ENCODE data around the gene NUDT4. TPM values are rescaled to one million over a fixed set of nuclear protein-coding genes. Genes with fewer than 3 reads are reported as not detected.
"Not testable (repeated sequence)": the region's sequence is repeated elsewhere in the genome, so short reads cannot be mapped to it uniquely, and the experiment has no call there.

NUDT4 gene
- polyA plus RNA-seq, 4 donors = 115 to 146 (median 122) TPM

DNA sequence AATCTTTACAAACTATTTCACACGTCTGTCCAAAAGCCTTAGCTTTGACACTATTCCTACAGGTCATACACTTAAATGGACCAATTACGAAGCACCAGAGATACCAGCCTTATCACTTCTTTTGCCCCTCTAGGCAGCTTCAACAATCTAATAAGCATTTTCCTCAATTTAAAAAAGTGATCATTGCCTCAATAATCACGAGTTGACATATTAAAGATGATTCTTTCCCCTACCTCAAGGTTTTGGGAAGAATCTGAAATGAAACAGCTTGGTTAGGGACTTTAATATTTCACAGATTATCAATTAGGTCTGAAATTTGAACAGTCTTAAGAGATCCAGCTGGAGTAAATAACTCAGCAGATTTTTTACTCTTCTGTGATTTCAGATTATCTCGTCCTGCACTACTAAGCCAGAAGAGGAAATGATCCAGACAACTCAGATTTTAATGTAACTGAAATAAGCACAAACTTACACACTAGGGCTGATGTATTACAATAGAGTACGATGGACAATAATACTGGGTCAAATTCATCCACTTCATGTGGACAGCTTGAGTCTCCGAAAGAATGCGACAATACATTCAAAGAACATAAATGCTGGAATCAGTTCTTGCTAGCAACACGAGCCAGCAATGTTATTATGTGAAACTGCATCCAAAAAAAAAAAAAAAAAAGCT, 48.1 kb downstream of the NUDT4 start:
- no peak for DNase-seq (ENCODE audit: low read depth in 4 of 4, low spot score in 2 of 4)

DNA sequence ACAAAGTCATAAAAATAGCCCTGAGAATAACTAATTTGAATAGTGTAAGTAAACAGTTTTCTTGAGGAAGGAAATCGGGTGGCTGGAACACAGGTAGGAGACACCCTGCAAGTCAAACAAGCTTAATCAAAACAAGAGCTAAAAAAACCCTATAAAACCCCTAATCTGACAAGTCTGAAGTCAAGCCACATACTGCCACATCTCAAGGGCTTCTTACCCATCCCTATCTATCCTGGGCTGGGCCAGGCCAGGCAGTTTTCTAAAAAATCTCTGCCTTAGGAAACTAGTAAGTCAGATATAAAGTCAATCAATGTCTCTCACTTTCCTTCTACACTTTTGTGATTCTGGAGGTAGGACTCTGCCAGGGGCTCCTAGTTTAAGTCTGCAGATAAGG, 48.7 kb downstream of the NUDT4 start:
- no peak for DNase-seq (ENCODE audit: low read depth in 4 of 4, low spot score in 2 of 4)

DNA sequence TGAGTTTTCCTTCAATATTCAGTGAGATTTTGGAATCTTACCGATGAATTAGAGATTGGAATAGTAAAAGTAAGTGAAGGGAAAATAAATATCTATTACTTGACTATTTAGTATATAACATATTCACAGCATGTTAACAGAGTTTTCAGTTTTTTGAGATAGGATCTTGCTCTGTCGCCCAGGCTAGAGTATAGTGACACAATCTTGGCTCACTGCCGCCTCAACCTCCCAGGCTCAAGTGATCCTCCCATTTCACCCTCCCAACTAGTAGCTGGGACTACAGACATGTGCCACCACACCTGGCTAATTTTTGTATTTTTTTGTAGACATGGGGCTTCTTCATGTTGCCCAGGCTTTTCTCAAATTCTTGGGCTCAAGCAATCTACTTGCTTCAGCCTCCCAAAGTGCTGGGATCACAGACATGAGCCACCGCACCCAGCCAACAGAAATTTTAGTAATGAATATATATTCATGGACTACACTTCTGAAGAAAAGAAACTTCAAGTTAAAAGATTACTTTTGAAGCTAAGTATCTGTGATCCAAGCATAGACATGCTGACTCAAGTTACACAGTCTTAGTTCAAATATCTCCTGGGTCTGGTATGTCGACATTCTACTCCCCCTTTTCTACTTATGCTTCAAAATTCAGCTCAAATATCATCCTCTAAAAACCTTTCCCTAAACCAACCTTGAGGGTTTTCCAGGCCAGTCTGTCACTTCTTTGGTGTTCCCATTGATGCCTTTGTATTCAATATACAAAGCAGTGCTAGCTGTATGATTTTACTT, 50.2 kb downstream of the NUDT4 start:
- no peak for DNase-seq (ENCODE audit: low read depth in 4 of 4, low spot score in 2 of 4)

DNA sequence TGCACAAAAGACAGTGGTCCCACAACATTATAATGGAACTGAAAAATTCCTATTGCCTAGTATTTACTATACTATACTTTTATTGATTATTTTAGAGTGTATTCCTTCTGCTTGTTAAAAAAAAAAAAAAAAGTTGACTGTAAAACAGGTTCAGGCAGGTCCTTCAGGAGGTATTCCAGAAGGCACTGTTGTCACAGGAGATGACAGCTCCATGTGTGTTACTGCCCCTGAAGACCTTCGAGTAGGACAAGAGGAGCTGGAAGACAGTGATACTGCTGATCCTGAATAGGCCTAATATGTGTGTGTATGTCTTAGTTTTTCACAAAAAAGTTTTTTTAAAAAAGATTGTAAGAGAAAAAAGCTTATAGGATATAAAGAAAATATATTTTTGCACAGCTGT, 51.7 kb downstream of the NUDT4 start:
- DNase-seq (ENCODE audit: low read depth in 4 of 4, low spot score in 2 of 4) = no peak

DNA sequence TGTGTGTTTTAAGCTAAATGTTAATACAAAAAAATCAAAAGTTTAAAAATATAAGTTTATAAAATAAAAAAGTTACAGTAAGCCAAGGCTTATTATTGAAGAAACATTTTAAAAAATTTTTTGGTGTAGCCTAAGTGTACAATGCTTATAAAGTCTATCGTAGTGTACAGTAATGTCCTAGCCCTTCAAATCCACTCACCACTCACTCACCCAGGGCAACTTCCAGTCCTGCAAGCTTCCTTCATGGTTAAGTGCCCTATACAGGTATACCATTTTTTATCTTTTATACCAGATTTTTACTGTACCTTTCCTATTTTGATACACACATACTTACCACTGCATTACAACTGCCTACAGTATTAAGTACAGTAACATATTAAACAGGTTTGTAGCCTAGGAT, 52.1 kb downstream of the NUDT4 start:
- no peak for DNase-seq (ENCODE audit: low read depth in 4 of 4, low spot score in 2 of 4)

DNA sequence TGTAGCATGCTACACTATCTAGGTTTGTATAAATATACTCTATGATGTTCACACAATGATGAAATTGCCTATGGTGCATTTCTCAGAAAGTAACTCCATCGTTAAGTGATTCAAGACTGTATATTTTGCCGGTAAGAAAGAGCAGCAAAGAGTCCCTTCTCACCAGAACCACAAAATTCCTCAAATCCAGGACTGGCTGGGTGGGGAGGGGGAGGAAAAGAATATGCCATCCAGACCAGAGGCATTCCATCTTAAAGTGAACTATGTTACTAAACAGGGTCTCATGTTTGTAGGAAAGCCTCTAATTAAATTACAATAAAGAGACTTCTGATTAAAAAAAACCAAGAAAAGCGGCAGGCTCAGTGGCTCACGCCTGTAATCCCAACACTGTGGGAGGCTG, 52.6 kb downstream of the NUDT4 start:
- DNase-seq (ENCODE audit: low read depth in 4 of 4, low spot score in 2 of 4) = no peak

DNA sequence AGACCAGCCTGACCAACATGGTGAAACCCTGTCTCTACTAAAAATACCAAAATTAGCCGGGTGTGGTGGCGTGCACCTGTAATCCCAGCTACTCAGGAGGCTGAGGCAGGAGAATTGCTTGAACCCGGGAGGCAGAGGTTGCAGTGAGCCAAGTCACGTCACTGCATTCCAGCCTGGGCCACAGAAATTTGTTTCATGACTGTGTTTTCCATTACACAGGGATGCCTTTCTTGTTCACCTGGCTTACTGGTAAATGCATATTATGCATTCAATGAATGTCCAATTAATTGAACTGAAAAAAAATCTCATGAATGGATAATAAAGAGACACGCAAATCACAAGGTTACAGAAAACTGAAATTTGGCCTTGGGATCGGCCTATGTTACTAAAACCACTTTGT, 54.3 kb downstream of the NUDT4 start:
- not testable (repeated sequence) for DNase-seq (ENCODE audit: low read depth in 4 of 4, low spot score in 2 of 4)

DNA sequence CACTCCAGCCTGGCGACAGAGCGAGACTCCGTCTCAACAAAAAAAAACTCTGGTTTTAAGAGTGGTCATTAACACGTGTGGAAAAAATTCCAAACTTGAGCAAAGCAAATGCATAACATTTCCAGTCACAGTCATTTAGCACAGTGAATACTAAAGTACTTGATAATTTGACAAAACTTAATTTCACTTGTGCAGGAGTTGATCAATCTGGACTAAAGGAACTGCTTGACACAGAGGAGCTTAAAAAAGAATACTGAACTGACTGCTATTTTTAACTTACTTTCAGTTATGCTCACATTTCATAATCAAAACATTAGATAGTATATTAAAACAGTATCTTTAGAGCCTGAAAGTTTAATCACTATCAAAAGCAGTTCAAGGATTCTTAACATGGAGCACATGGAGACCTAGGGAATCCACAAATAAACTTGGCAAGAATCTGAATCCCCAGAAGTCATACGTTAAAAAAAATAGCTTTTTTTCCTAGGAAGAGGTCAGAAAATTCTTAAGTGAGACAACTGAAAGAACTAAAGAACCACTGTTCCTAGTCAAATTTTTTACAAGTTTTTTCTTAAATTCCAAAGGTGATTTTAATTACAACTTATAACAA, 56.6 kb downstream of the NUDT4 start:
- no peak for DNase-seq (ENCODE audit: low read depth in 4 of 4, low spot score in 2 of 4)

DNA sequence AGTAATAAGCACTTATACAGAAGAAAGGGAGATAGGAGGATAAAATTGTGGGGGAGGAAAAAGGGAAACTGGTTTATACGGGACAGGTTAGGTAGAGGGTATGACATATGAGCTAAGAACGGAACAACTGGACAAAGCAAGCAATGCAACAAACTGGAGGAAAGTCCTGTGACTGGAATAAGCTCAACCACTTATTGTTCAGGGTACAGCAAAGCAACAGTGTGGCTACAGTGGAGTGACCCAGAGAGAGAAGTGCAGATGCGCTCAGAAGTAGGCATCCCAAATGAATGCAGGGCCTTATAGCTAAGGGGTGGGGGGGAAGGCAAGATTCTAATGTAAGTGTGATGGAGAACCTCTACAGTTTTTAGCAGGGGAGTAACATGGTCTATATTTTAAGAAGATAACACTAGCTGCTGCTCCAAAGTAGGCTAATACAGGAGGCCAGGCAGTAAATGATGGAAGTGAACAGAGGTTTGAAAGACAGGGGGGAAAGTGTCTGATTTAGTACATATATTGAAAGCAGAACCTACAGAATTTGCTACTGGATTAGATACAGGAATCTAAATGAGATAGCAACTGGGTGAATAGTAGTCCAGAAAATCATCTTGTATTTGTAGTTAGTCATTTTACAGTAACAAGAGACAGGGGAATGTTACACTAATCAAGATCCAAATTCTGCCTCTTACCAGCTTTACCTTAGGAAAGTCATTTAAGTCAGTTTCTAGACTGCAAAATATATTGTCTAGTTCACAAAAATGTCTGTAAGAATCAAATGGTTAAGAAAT, 60.7 kb downstream of the NUDT4 start:
- no peak for DNase-seq (ENCODE audit: low read depth in 4 of 4, low spot score in 2 of 4)

DNA sequence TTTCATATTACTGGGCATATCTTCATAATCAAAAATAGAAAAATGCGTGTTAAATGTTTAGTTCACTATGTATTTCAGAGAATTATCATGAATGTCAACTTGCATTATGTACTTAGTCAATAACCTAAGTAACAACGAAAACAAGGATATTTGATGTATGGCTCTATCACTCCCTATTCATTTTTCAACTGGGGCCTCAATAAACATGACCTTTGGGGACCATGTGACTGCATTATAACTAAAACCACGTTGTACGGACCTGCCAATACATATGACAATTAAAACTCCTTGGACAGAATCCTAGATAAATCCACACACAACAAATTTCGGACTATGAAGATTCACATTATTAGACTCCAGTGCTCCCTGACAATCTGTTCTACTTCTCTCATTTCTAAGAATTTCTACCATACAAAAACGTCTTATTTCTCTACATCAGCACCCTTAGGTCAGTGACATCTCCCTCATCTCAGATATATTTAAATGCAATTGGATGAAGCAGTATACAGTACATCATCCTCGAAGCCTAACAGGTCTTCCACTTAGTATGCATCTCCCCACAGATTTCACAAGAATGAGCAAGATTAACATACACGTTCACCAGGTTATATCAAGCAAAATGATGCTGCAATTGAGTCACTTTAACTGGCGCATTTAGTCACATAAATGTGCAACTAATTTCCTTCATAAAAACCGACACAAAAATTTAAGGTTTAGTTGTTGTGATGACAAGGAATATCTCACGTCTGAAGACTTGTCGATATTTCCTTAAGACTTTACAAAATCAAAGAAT, 62.5 kb downstream of the NUDT4 start:
- DNase-seq (ENCODE audit: low read depth in 4 of 4, low spot score in 2 of 4) = no peak

DNA sequence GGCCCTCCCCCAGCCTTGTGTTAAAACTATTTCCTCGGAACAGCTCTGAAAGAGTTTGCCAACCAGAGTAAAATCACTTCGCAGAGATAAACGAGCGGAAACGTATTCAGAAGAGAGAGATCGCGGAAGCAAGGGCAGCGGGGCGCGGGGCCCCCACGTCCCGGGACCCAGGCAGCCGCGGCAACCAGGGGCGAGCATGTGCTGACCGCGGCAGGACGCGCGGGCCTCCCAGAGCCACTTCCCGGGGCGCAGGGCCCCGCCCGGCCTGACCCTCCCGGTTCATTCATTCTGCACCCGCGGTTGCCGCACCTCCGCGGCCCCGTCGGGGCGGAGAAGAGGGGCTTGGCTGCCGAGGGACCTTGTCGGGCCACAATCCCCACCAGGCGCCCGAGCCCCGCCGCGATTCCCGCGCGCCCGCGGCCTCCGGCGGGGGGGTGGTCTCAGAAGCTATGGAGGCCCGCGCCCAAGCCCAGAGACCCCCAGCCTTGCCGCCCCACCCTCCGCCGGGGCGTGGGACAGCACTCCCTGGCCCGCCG, 63.4 kb downstream of the NUDT4 start:
- no peak for DNase-seq (ENCODE audit: low read depth in 4 of 4, low spot score in 2 of 4)

DNA sequence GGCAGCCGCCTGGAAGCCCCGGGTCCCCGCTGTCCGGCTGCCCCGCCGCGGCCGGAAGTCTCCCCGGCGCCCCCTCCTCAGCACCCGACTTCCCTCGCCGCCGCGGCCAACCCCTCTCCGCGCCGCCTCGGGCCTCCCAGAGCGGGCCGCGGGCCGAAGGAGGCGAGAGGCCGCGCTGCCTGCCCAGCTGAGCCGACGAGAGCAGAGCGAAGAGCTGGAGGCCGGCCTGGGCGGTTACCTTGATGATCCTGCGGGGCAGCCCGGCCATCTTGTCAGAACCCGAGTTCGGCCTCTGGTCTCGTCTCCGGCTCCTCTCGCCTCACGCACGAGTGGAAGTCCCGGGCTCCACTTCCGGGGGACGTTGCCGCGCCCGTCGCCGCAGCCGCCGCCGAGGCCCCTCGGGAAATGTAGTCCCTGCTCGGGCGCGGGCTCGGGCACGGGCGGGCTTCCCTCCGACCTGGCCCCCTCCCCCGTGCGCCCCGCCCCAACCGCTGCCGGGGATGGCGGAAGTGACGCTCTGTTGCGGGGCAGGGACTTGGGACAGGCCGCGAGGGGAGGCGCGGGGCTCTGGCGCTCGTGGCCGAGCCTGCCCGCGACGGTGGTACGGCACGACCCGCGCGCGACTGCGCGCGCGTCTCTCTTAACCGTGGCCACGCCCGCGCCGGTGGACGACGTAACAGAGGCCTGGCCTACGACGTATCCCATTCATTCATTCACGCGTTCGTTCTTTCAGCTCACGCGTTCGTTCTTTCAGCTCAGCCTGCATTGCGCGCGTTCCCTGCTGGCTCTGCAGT, 64.1 kb downstream of the NUDT4 start, which contains the start of gene UBE2N:
TSS of gene UBE2N (minus strand) at position 331 of the 794 bp plus-strand sequence. CDS start at position 268, 63 bp downstream.
- DNase-seq (ENCODE audit: low read depth in 4 of 4, low spot score in 2 of 4) = peak; percentile 78 to 90 (median 86)

DNA sequence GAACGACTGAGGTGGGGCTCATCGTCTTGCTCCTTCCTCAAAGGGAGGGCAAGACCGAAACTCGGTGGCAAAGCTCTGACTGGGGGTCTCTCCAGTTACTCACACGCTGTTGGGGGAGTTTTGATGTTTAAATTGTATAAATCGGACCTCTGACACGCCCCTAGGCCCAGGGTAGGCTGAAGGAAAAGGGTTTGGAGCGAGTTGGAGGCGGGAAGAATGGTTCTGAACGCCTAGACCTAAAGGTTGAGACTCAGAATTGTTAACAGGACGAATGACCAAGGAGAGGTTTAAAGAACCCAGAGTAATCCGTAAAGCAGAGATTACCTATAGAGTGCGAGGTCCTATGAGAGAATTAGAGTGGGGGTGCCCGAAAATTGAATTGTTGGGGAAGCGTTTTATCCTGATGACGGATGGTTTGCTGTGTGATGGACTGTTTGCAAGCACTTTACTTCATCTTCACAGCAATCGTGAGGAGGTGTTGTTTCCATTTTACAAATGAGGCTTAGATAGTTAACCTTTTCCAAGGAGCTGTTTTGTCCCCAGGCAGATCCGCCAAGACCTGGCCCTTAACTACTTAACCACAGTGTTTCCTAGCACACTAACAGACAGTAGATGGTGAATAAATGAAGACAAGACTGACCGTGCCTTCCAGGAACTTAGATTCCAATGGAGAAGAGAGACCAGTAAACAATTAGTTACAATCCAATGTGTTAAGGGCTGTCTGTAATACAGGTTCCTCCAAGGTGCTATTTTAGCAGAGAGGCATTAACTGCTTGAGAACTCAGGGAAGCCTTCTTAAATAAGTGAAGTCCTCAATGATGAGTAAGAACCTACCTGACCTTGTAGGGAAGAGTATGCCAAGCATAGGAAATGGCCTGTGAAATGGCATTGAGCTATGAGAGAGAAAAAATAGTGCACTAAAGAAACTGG, 65.0 kb downstream of the NUDT4 start:
- no peak for DNase-seq (ENCODE audit: low read depth in 4 of 4, low spot score in 2 of 4)

DNA sequence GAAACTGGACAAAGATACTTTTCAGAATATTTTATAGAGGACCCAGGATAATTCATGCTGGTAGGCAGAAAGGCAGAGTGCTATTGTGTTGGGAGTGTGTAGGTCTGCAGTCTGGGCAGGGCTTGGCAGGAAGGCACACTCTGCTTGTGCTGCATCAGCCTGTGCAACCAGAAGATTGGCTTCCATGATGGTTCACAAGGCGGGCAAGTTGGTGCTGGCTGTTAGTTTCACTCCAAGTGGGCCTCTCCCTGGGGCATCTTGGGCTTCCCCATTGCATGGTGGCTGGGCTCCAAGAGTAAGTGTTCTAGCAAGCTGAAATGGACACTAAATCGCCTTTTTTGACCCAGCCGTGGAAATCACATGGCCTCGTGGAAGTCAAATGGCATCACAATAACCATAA, 65.9 kb downstream of the NUDT4 start:
- no peak for DNase-seq (ENCODE audit: low read depth in 4 of 4, low spot score in 2 of 4)

DNA sequence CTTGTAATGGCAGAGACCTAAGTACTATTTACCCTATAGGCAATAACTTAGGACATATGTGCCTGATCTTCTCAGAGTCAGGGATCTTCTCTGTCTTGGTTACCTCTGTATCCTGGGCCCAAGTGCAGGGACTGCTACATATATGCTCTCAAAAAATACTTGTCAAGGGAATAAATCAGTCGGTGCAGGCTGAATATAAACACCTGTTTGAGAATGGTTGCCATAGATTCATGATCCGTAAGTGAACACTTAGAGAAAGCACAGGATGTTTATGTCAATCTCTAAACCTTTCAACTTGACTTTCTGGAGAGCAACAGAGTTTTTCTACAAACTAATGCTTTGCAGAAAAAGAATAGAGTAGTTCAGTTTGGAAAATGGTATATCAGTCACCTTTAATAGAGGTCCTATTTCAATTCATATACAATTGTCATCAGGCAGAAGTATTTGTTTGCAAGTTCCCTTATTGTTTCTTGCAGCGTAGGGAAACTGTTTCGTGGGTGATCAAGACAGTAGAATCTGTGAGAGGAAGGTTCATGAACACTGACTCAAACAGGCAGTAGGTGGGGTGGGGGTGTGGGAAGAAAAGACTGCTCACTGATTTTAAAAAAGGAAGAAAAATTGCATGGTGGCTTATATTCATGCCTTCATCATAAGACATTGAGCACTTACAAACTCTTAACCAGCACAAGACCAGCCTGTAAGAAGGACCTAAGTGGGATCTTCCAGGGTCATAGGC, 70.0 kb downstream of the NUDT4 start:
- DNase-seq (ENCODE audit: low read depth in 4 of 4, low spot score in 2 of 4) = no peak

DNA sequence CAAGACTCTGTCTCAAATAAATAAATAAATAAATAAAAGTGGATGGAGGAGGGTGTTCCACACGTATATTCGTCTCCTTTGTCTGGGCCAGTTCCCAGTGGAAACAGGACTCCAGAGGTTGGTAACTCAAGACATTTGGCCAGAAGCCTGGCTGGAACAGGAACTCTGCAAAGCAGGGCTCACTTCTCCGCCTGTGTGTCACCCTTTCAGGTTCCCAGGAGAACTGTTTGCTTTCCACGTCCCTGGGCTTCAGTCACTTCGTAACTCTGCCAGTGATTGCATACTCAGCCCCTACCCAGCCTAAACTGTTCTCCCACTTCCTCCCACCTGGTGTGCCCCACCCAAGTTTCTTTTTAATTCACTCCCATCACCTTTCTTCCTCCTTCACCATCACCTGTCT, 71.1 kb downstream of the NUDT4 start:
- DNase-seq (ENCODE audit: low read depth in 4 of 4, low spot score in 2 of 4) = no peak

DNA sequence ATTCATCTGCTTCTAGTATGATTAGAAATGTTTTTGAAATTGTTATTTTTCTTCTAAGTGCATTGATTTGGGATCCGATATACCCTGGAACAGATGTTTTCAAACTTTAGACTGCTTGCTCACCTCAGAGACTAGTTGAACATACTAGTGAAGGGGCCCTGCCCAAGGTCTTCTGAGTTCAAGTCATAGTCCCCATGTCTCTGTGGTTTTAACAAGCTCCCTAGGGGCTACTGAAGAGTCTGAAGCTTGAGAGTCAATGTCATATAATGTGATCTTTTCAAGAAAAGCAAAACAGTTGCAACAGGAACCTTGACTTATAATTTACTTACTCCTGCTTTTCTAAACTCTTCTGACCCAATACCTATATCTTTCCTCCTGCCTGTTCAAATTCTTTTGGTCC, 71.6 kb downstream of the NUDT4 start:
- DNase-seq (ENCODE audit: low read depth in 4 of 4, low spot score in 2 of 4) = no peak

Measured in left renal cortex interstitium (tissue), 4 donors.